T-helper 9 cell (primary cell): ENCODE measurements around the gene BAIAP2L1.
"Not testable (repeated sequence)": the region's sequence is repeated elsewhere in the genome, so short reads cannot be mapped to it uniquely, and the experiment has no call there.

Experiments used
- DNase-seq: peaks from one replicate; pipeline ENCODE4 v3.0.0-alpha.2; 2020

BAIAP2L1 gene

GRCh38 chr7:98398567-98399372, 2.1 kb downstream of the BAIAP2L1 start:
- no peak for DNase-seq

GRCh38 chr7:98396768-98397167, 4.1 kb downstream of the BAIAP2L1 start:
- no peak for DNase-seq

- DNase-seq = no peak
Measured at GRCh38 chr7:98395951-98396350, 4.9 kb downstream of the BAIAP2L1 start.

- no peak for DNase-seq
Measured at GRCh38 chr7:98395481-98395880, 5.4 kb downstream of the BAIAP2L1 start.

GRCh38 chr7:98394377-98394836, 6.5 kb downstream of the BAIAP2L1 start:
- DNase-seq = no peak

- no peak for DNase-seq
Measured at GRCh38 chr7:98387544-98388226, 13.2 kb downstream of the BAIAP2L1 start.

GRCh38 chr7:98387131-98387530, 13.8 kb downstream of the BAIAP2L1 start:
- DNase-seq = no peak

- DNase-seq = not testable (repeated sequence)
Measured at GRCh38 chr7:98385532-98385931, 15.4 kb downstream of the BAIAP2L1 start.

GRCh38 chr7:98378210-98378819, 22.6 kb downstream of the BAIAP2L1 start:
- DNase-seq = no peak

- DNase-seq = no peak
Measured at GRCh38 chr7:98376711-98377110, 24.2 kb downstream of the BAIAP2L1 start.

GRCh38 chr7:98375664-98376063, 25.2 kb downstream of the BAIAP2L1 start:
- no peak for DNase-seq

GRCh38 chr7:98374285-98374680, 26.6 kb downstream of the BAIAP2L1 start:
- DNase-seq = no peak

- DNase-seq = no peak
Measured at GRCh38 chr7:98372993-98373392, 27.9 kb downstream of the BAIAP2L1 start.

GRCh38 chr7:98369726-98370125, 31.2 kb downstream of the BAIAP2L1 start:
- DNase-seq = no peak

- DNase-seq = no peak
Measured at GRCh38 chr7:98368716-98369115, 32.2 kb downstream of the BAIAP2L1 start.

GRCh38 chr7:98366562-98366938, 34.3 kb downstream of the BAIAP2L1 start:
- DNase-seq = no peak

GRCh38 chr7:98365863-98366561, 34.9 kb downstream of the BAIAP2L1 start:
- DNase-seq = no peak

- DNase-seq = no peak
Measured at GRCh38 chr7:98364220-98364619, 36.7 kb downstream of the BAIAP2L1 start.

- no peak for DNase-seq
Measured at GRCh38 chr7:98362517-98362916, 38.4 kb downstream of the BAIAP2L1 start.

GRCh38 chr7:98360221-98361130, 40.4 kb downstream of the BAIAP2L1 start:
- DNase-seq = no peak

GRCh38 chr7:98359395-98359794, 41.5 kb downstream of the BAIAP2L1 start:
- DNase-seq = no peak

- no peak for DNase-seq
Measured at GRCh38 chr7:98358706-98359105, 42.2 kb downstream of the BAIAP2L1 start.
